ENCODE measurements around the gene RAPGEF4.

The RAPGEF4 gene

DNA sequence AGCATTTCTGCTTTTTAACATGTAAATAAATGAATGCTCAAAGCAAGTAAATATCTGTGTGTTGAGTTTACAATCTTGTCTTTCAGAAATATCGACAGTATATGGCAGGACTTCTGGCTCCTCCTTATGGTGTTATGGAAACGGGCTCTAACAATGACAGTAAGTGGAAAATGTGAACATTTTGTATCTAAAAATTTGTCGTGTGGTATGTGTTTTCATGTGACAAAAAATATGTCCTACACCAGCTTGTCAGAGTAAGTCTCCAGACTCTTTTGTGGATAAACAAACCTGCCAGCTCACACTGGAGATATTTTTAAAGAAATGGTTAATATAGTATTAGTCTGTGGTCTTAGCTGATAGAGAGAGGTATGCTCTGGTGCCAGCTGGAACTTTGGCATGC is 182.1 kb downstream of the RAPGEF4 start:
- DNase-seq: no peak

DNA sequence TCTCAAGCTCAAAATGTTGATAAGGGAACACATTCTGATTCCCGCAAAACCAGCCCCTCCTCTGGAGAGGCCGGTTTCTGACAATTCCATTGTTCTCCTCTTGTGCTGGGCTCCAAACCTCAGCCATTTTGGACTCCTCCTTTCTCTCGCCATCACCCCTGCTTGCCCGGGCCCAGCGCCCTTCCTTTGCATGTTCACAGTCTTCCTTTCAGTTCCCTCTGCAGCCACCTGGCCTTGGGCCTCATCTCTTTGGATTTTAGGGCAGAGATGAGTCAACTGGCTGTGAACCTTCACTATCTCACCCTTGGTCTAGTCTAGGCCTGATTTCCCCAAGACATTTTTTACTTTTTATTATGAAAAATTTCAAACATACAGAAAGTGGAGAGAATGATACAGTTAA is 184.1 kb downstream of the RAPGEF4 start:
- no peak for DNase-seq

DNA sequence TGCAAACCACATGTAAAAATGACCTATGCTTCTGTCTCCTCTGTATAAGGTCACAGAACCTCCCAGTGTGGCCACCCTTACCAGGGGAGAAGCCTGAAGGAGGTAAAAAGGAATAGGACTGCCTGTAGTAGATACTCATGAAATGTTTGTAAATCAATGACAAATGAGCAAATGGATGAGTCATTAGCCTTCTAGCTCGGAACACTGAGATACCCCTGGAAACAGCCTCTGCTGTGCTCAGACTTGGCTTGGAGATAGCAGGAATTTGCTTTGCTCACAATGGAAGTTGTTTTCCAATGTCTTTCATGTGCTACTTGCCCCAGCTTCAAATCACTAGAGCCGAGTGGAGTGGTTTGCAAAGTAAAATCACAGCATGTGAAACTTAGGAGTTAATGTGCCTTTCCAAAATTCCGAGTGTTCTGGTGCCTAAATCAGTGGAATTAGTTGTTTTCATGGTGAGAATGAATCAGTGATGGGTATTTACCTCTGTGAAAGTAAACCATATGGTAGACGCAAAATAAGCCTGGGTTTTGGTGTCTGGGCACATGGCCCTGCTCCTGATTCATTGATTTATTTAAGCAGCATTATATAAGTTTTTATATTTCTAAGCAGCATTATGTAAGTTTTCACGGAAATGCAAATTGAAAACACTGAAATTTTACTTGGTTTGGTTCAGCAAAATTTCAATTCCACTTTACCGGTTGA is 186.0 kb downstream of the RAPGEF4 start:
- DNase-seq: no peak

DNA sequence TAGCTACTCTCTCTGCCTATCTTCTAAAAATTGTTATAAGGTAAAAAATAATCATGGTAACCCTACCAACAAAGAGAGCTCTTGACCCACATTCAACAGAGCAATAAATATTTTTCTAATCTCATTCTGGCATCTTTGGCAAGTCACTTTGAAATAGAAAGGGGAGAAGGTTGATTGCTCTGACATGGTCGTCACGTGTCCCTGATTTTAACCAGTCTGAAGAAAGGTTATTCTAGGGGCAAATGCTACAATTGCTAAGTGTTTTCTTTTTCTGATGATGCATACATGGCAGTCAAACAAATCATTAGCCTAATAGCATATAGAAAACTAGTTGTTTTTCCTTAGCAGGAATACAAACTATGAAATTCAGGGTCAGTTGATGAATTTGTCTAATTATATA is 186.7 kb downstream of the RAPGEF4 start:
- no peak for DNase-seq

DNA sequence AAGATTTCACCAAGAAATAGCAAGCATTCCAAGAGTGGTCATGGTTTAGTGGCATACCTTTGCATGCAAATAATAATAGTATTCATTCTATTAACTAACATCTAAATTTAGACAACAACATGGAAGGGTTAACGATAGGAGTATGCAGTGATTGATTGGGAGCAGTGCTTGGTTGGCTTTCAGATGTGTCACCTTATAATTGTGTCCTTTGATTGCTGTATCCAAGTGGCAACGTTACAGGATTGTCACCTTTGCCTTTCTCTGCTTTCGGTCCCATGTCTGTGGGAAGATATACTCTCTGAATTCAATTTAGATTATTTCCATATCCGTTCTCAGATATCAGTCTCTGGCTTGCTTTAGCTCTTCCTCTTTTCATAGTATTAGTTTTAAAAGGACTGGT is 187.2 kb downstream of the RAPGEF4 start:
- DNase-seq: no peak

DNA sequence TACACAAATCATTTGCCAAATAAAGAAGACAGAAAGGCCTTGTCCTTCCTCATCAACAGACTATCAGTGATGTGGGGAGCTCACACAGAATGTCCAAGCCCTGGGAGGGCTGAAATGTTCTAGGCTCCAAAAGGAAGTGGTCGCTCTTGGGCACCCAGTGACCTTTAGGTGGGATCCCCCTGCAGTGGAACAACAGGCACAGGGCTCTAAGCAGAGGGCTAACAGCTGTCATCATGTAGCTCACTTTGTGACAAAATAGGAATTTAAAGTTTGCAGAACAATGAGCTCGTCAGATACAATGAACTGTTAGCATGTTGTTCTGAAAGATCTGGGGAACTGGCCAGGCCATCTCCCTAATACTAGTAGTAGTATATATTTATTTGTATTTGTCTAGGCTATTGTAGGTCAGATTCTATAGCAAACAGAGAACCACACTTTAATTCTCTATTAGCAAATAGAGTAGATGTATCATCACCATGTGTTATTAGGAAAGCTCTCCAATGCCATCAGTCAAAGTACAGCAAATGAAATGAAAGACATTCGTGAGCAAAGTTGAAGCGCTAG is 188.5 kb downstream of the RAPGEF4 start:
- no peak for DNase-seq

DNA sequence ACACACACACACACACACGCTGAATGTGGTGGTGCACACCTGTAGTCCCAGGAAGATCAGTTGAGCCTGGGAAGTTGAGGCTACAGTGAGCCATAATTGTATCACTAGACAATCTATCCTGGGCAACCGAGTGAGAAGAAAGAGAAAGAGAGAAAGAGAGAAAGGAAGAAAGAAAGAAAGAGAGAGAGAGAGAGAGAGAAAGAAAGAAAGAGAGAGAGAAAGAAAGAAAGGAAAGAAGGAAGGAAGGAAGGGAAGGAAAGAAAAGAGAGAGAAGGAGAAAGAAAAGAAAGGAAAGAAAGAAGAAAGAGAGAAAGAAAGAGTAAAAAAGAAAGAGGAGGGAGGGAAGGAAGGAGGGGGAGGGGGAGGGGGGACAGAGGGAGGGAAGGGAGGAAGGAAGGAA is 190.0 kb downstream of the RAPGEF4 start:
- DNase-seq: no peak

DNA sequence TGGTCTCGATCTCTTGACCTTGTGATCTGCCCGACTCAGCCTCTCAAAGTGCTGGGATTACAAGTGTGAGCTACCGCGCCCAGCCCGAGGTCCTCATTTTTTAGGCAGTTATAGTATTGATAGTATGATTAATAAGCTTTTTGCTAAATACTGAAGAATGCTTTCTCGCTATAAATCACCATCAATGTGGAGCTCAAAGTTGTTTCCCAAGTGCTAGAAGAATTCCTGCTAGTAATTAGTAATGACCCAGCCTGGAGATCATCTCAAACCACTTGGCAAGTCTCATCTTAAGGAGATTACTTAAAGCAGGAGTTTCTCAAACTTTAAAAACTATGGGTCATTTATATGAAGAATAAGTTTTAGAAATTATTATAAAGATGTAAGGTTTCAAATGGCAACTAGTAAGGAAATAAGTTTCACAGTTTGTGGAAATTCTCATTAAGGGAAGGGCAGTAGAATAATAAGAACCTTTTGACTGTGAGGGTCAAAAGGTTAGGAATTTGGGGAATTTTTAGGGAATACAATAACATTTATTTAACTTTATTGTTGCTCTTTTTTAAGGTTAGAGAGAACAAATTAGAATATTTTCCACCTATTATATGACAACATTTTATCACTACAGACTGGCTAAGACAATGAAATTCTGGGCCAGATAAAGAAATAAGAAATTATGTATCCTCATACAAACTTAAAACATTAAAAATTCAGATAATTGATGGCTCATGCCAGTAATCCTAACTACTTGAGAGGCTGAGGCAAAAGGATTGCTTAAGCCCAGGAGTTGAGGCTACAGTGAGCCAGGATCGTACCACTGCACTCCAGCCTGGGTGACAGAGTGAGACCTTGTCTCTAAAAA is 191.4 kb downstream of the RAPGEF4 start:
- no peak for DNase-seq

DNA sequence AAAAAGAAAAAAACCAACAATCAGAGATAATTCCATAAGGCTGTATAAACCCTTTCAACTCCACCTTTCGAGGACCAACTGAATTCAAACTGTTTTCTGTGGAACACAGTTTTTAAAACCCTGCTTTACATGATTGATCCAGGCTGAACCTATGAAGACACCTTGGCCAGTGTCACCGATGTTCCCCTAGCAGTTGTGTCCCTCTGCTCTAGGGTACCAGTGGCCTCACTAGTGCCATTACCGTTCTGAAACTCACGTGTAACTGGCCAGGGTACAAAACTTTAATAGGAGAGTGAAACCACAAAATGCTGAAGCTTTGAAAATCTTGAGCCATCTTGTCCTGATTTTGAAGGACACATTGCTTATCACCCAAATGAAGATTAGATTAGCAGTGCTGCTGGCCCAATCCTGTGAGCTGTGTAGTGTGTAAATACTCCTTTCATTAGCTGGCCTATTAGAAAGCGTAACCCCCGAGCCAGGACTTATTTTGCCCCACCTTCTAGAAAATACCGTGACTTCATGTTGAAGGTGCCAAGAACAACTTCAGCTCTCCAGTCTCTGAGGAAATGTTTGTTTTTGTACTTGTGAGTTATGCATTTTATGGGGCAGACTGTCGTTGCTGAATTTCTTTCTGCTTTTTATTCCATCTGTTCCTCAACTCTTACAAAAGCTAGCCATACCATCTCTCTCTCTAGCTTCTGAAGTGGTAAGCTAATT is 192.2 kb downstream of the RAPGEF4 start:
- DNase-seq: no peak

DNA sequence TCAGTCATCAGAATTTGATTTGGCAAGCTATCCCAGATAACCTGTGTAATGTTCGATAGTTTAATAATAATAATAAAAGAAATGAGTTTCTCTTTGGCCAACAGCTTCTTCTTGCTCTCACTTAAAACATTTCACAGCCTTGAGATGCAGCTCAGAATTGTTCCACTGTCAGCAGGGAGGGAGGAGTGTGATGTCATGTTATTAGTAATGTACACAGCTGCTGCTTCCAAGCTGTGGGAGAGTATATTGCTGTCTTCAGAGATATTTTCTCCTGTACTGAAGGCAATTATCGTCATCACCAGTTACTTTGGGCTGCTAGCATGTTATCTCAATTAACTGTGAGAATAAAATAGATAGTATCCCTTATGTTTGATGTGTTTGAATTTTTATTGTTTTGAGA is 193.1 kb downstream of the RAPGEF4 start:
- no peak for DNase-seq

DNA sequence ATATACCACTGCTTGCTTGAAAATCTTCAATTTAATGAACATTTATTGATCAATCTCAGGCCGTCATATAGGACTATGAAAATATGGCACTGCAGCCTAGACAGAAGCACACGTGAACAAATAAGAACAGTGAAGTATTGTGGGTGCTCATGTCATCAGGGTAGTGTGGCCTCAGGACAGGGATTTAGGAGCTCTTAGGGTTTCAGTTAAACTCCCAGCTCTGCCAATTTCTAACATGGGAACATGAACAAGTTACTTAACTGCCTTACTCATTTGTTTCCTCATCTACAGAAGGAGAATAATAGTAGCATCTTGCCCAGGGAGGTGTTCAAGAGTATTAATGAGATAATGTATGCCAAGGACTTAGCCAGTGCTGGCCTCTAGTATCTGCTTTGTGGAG is 194.0 kb downstream of the RAPGEF4 start:
- no peak for DNase-seq

DNA sequence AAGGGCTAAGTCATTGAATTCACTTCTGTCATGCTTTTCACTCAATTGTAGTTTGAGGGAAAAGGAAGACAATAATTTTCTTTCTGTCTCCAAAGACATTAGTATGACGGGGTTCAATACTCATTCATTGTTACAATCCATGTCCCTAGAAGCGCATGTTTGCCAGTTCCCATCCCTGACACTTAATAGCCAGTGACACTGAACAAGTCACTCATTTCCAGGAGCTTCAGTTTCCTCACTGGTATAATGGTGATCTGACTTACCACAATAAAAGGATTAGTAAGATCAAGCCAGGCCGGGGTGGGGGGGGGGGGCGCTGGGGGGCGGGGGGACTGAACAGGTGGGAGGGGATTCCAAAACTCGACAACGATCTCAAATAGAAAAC is 195.2 kb downstream of the RAPGEF4 start:
- no peak for DNase-seq

DNA sequence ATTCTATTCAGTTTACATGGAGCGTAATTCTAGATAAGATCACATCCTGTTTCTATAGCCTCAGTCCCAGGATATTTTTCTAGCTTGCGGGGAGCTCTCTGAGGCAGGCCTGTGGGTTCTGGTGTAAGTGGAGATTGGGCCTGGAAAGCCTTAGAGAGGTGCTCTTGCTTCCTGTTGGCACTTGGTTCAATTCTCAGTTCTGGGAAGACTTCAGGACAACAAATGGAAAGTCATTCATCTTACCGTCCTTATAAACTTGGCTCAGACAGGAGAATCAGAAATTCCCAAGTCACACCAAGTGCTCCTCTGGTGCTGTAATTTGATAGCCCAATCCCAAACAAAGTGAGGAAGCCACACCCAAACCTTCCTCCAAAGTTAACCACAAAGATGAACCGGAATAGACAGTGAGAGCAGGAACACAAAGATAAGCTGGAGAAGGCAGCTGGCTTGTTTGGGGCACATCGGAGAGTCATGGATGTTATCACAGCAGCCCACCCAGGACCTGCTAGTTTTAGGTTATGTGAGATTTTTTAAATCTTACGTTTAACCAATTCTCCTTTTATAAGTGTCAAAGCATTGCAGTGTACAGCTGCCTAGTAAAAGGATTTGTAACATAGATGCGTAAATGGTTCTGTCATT is 195.7 kb downstream of the RAPGEF4 start:
- DNase-seq: no peak

DNA sequence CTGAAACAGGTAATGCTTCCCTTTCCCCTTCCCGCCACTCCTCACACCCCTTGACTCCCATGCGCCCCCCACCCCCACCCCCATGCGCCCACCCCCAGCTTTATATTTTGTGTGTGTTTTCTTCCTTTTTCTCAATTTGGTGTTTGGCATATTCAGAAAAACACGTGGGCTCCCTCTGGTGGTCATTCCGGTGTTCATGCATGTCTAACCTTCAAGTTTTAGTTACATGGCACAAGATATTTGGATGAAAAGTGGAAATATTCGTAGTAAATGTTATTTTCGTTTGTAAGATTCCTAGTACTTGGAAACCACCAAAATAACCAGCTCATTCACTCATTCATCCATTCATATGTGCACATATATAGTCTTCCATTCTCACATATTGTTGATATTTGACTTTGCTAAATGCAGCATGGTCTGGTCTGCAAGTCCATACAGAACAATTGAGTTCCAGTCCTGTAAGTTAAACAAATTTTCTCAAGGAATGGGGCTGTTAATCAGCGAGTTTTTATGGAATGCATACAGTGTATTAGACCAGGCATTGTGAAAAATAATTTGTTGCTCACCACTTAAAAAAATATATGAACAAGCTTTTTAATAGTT is 196.4 kb downstream of the RAPGEF4 start:
- DNase-seq: no peak

DNA sequence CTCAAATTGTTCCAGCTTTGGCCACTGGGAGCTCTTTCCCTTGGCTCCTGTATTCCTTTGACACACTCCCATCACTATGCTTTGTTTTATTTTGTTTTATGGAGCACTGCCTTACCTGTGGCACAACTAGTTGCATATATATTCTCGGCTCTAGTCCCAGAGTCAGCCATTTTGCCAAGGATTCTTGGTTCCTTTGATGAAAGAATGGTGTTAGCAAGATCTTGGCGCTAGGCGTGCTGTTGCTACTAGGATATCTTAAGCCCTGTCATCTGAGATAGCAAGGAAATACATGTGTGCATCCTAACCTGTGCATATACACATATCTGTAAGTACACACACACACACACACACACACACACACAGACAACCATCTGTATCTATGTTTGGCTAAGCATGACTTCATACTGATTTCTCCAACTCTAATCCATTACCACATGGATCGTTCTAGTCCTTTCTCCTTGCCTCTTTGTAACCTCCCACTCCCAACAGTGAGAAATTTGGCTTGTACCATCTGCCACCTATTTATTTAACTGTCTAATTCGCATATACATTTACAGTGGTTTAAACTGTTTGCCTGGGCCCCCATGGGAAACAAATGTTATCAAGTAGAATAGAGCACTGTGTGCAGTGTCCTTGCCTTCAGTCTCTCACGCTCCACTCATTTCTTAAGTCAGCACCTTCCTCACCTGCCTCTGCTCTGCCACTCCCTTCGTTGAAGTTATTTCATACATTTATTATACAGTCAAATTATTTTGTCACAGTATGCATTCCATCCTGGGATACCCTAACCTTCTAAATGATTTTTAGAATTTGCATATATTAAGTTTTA is 202.5 kb downstream of the RAPGEF4 start:
- no peak for DNase-seq

DNA sequence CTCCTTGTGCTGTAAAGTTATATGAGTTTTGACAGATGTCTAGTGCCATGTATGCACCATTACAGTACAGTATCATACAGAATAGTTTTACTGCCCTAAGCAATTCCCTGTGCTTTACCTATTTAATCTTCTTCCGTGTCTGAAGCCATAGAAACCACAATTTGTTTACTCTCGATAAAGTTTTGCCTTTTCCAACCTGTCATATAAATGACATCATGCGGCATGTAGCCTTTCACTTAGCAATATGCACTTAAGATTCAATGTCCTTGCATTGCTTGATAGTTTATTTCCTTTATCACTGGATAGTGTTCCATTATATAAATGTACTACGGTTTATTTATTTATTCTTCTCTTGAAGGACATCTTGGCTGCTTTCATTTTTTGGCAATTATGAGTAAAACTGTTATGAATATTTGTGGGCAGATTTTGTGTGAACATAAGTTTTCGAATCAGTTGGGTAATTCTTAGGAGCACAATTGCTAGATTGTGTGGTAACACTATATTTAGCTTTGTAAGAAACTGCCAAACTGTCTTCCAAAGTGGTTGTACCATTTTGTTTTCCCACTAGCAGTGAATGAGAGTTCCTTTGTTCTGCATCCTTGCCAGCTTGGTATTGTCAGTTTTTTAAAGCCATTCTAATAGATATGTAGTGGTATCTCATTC is 203.2 kb downstream of the RAPGEF4 start:
- DNase-seq: no peak

DNA sequence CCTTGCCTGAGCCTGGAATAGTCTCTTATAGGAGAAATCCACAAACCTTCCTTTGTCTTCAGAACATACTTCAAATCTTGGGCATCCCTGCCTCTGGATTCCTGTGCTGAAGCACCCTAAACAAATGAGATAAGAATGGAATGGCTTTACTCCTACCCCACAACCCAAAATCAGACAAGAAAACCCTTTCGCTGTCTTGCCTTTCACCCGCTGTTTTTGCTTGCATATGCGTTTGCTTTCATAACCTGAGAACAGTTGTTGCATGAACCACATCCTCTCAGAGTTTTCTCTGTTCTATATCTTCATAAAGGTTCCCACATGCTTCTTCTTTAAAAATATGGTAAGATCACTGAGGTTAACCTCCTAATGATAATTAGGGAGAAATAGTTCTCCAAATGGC is 207.9 kb downstream of the RAPGEF4 start:
- DNase-seq: no peak

DNA sequence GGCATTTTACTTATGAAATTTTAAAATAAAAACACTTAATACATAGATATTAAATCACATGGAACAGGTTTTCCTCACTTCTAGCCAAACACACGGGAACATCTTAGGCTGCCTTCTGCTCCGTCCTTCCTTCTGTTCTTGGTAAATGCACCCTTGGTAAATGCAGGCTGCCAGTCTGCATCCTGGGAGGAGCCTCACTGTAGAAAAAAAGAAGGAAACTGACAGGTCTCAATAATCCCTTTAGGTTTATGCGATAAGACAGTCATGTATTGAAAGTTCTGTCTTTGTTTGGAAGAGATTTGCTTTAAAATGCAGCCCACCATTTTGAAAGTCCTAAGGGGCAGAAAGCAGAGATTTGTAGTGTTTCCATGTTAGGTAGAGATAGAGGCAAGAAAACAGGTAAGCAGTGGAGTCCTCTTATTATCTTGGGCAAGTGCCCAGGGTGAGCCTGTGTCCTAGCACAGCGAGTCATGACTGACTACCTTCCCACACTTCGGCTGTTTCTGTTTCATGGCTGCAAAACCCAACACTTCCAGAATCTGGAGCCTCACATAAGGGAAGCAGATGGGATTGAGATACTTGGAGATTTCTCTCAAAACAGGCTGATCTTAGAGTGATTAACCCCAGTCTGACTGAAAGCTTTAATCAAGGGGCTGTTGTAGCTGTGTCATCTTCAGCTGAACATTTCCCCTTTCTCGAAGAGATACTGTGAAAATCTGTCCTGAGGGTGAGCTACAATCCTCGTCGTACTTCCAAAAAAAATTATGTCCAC is 208.6 kb downstream of the RAPGEF4 start:
- no peak for DNase-seq

DNA sequence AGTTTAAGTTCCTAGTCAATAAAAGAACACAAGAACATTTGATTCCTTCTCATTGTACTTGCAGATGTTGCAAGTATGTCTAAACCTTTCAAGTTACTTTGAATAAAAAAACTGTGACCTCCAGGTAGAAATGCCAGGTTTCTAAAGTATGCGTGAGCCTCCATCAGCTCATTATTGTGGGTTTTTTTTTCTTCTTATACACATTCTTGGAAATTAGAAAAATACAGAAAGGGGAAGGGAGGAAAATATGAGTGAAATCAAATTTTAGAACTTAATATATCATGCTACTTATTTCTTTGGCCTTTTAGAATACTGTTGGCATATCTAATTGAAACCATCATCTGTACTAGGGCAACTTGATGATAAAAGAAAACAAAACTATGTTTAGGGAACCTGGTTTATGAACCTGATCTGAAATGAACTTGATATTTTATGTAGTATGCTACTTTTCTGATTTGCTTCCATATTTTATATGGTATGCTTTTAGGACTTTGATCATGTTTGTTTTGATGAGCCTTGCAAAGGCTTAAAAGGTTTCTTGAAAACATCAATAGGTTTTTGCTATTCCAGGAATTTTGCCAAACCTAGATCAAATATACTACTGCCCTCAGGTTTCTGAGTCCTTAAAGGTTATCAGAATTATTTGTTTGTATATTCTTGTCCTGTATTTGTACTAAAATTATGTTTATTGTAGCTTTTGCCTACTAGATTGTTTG is 209.3 kb downstream of the RAPGEF4 start:
- no peak for DNase-seq

DNA sequence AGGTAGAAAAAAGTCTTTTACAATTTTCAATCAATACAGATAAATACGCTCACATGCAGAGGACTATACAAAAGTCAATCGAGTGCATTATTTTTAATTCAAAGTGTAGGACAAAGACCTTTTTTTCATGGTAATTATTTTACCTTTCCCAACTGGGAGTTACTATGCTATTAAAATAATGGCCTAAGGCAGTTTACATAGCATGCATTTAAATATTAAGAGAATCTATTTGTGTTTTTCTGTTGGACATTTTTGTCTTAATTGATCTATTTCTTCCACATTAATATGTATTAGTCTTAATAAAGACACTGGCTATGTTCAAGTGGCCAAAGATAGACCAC is 209.8 kb downstream of the RAPGEF4 start:
- DNase-seq: no peak

Data from NCI-H1048 (cell line).